Chondrocyte (in vitro differentiated cells): ENCODE results near the gene OSBPL9. TPM values are rescaled to one million over a fixed set of nuclear protein-coding genes. Genes with fewer than 3 reads are reported as not detected.

Experiments used
- DNase-seq: peaks from one replicate; pipeline ENCODE4 v3.0.0; 2021; ENCODE audit warnings: mixed read lengths, low spot score
- H3K27ac Mint-ChIP-seq: one replicate; pipeline ENCODE4 v1.8.0; 2021; ENCODE audit warnings: mild to moderate bottlenecking, moderate library complexity, mixed read lengths; ENCODE audit not compliant: unreplicated experiment
- H3K27me3 Mint-ChIP-seq: 2 replicates; pipeline ENCODE4 v1.8.0; 2021; ENCODE audit warnings: low read depth, mixed read lengths
- H3K36me3 Mint-ChIP-seq: 2 replicates; pipeline ENCODE4 v1.8.0; 2021; ENCODE audit warnings: low read depth, mixed read lengths
- H3K4me1 Mint-ChIP-seq: 2 replicates; pipeline ENCODE4 v1.8.0; 2021; ENCODE audit warnings: low read depth, mild to moderate bottlenecking, mixed read lengths
- H3K4me3 Mint-ChIP-seq: one replicate; pipeline ENCODE4 v1.8.0; 2021; ENCODE audit warnings: mild to moderate bottlenecking, moderate library complexity, mixed read lengths; ENCODE audit not compliant: unreplicated experiment
- H3K9me3 Mint-ChIP-seq: 2 replicates; pipeline ENCODE4 v1.8.0; 2021; ENCODE audit warnings: low read depth, mixed read lengths
- total RNA-seq: library from RNA; stranded (reverse); gene quantifications from 3 replicates; pipeline ENCODE4 v1.2.1, GENCODE V29; 2021
- TF ChIP-seq, protein P1 (sequence below): fragments of 200-600 bp; sonication (generic); IDR thresholded peaks from 2 replicates; pipeline ENCODE4 v1.5.0; 2021; ENCODE audit warnings: antibody characterized with exemption, mild to moderate bottlenecking, moderate library complexity

OSBPL9 gene
- total RNA-seq, 1 donor from 2014 or later = 186 TPM

GRCh38 chr1:51734896-51735745 lies 118.2 kb downstream of the OSBPL9 start:
- H3K4me3 Mint-ChIP-seq = no peak overlapping the region
- no peaks in the 10 kb centered on the region for H3K9me3 Mint-ChIP-seq
- H3K4me1 Mint-ChIP-seq = peaks cover 93% of the 10 kb centered on the region
- DNase-seq = no peak
- H3K27ac Mint-ChIP-seq = peak overlapping the region; percentile 78
- H3K27me3 Mint-ChIP-seq = no peaks in the 10 kb centered on the region
- no peaks in the 10 kb centered on the region for H3K36me3 Mint-ChIP-seq
- TF ChIP-seq, protein P1, sequence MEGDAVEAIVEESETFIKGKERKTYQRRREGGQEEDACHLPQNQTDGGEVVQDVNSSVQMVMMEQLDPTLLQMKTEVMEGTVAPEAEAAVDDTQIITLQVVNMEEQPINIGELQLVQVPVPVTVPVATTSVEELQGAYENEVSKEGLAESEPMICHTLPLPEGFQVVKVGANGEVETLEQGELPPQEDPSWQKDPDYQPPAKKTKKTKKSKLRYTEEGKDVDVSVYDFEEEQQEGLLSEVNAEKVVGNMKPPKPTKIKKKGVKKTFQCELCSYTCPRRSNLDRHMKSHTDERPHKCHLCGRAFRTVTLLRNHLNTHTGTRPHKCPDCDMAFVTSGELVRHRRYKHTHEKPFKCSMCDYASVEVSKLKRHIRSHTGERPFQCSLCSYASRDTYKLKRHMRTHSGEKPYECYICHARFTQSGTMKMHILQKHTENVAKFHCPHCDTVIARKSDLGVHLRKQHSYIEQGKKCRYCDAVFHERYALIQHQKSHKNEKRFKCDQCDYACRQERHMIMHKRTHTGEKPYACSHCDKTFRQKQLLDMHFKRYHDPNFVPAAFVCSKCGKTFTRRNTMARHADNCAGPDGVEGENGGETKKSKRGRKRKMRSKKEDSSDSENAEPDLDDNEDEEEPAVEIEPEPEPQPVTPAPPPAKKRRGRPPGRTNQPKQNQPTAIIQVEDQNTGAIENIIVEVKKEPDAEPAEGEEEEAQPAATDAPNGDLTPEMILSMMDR = no peak

GRCh38 chr1:51735746-51736254 lies 118.9 kb downstream of the OSBPL9 start:
- peak overlapping the region; percentile 78 for H3K27ac Mint-ChIP-seq
- peaks cover 94% of the 10 kb centered on the region for H3K4me1 Mint-ChIP-seq
- TF ChIP-seq, protein P1 = no peak
- H3K27me3 Mint-ChIP-seq = no peaks in the 10 kb centered on the region
- no peak for DNase-seq
- H3K4me3 Mint-ChIP-seq = no peak overlapping the region
- no peaks in the 10 kb centered on the region for H3K36me3 Mint-ChIP-seq
- no peaks in the 10 kb centered on the region for H3K9me3 Mint-ChIP-seq

DNA sequence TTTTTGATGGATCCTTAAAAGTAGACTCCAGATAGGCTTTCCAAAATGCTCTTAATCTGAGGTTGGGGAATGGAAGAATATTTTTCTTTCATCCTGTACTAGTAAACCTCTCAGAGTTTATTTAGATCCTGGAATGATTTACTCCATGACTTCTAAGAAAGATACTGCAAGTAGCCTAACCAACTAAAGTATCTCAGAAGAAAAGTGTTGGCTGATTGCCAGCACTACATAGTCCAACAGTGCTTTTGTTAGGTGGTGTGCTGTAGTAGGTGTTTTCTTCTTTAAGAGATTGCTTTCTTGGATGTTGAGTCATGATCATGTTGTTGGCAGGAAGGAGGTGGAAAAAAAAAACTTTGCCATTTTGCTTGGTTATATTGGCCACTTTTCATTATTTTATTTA lies 119.8 kb downstream of the OSBPL9 start:
- H3K4me1 Mint-ChIP-seq = peaks cover 94% of the 10 kb centered on the region
- H3K36me3 Mint-ChIP-seq = peaks cover under 1% of the 10 kb centered on the region
- H3K9me3 Mint-ChIP-seq = no peaks in the 10 kb centered on the region
- TF ChIP-seq, protein P1 = no peak
- H3K27me3 Mint-ChIP-seq = no peaks in the 10 kb centered on the region
- H3K4me3 Mint-ChIP-seq = no peak overlapping the region
- DNase-seq = no peak
- peak overlapping the region; percentile 1 for H3K27ac Mint-ChIP-seq

- DNase-seq = no peak
- peaks cover 4% of the 10 kb centered on the region for H3K36me3 Mint-ChIP-seq
- H3K27ac Mint-ChIP-seq = peak overlapping the region; percentile 85
- TF ChIP-seq, protein P1 = no peak
- no peaks in the 10 kb centered on the region for H3K9me3 Mint-ChIP-seq
- H3K27me3 Mint-ChIP-seq = no peaks in the 10 kb centered on the region
- peaks cover 81% of the 10 kb centered on the region for H3K4me1 Mint-ChIP-seq
- H3K4me3 Mint-ChIP-seq = no peak overlapping the region
Measured at GRCh38 chr1:51738681-51739080, 121.8 kb downstream of the OSBPL9 start.

GRCh38 chr1:51740652-51741051 lies 123.8 kb downstream of the OSBPL9 start:
- Mint-ChIP-seq H3K36me3 (peaks cover 4% of the 10 kb centered on the region), H3K4me3 (no peak overlapping the region), H3K9me3 (no peaks in the 10 kb centered on the region), H3K4me1 (peaks cover 75% of the 10 kb centered on the region), H3K27me3 (no peaks in the 10 kb centered on the region), H3K27ac (peak overlapping the region; percentile 71)
- TF ChIP-seq, protein P1 = no peak
- DNase-seq = no peak
